Smooth muscle cell (in vitro differentiated cells): ENCODE data around the gene SP100. TPM values are rescaled to one million over a fixed set of nuclear protein-coding genes. Genes with fewer than 3 reads are reported as not detected.

Experiments used
- DNase-seq: peaks from one replicate; lab custom pipeline; 2025; ENCODE audit not compliant: unreplicated experiment; lab: John Stamatoyannopoulos, UW
- H2AFZ ChIP-seq: fragments of 200-600 bp; sonication (generic); 2 replicates; pipeline ENCODE4 v1.6.0; 2016; ENCODE audit warnings: antibody characterized with exemption, low read depth, mild to moderate bottlenecking
- H3F3A ChIP-seq: fragments of 200-600 bp; sonication (generic); 2 replicates; pipeline ENCODE4 v1.6.0; 2017; ENCODE audit warnings: antibody characterized with exemption, low read depth
- H3K27ac ChIP-seq: fragments of 200-600 bp; sonication (generic); 2 replicates; pipeline ENCODE4 v1.5.1; 2016; ENCODE audit warnings: low read depth, mild to moderate bottlenecking
- H3K27me3 ChIP-seq: fragments of 200-600 bp; sonication (generic); 2 replicates; pipeline ENCODE4 v1.6.1; 2016; ENCODE audit warnings: low read depth, mild to moderate bottlenecking
- H3K36me3 ChIP-seq: fragments of 200-600 bp; sonication (generic); 2 replicates; pipeline ENCODE4 v1.5.1; 2016; ENCODE audit warnings: low read depth
- H3K4me1 ChIP-seq: fragments of 200-600 bp; sonication (generic); 2 replicates; pipeline ENCODE4 v1.5.1; 2016; ENCODE audit warnings: low read depth
- H3K4me2 ChIP-seq: fragments of 200-600 bp; sonication (generic); 2 replicates; pipeline ENCODE4 v1.6.0; 2016; ENCODE audit warnings: mild to moderate bottlenecking
- H3K4me3 ChIP-seq: fragments of 200-600 bp; sonication (generic); 2 replicates; pipeline ENCODE4 v1.5.1; 2016; ENCODE audit warnings: mild to moderate bottlenecking
- H3K79me2 ChIP-seq: fragments of 200-600 bp; sonication (generic); 2 replicates; pipeline ENCODE4 v1.6.0; 2016; ENCODE audit warnings: low read depth, mild to moderate bottlenecking
- H3K9ac ChIP-seq: fragments of 200-600 bp; sonication (generic); 2 replicates; pipeline ENCODE4 v1.6.0; 2016; ENCODE audit warnings: low read depth
- H3K9me3 ChIP-seq: fragments of 200-600 bp; sonication (generic); replicated peaks from 2 replicates; pipeline ENCODE4 v1.5.1; 2016; ENCODE audit warnings: low read depth
- H4K20me1 ChIP-seq: fragments of 200-600 bp; sonication (generic); 2 replicates; pipeline ENCODE4 v1.6.0; 2016; ENCODE audit warnings: low read depth
- WGBS: methylation state at CpG from one replicate; pipeline ENCODE4 v1.1.7; 2016; ENCODE audit warnings: low lambda C conversion rate; 5-methylcytosine and 5-hydroxymethylcytosine counted together
- polyA plus RNA-seq: library from polyadenylated mRNA; unstranded; fragments of >200 nt; fragmentation: Nextera tagmentation; extraction: Ambion mirVana; gene quantifications from 2 replicates; pipeline ENCODE4 v1.2.1, GENCODE V29; 2016
- total RNA-seq: library from RNA; depleted of rRNA; stranded (reverse); fragments of >200 nt; gene quantifications from 2 replicates; pipeline ENCODE4 v1.2.3, GENCODE V29; 2014
- TF ChIP-seq, protein P1 (sequence below): fragments of 200-600 bp; sonication (generic); IDR thresholded peaks from 2 replicates; pipeline ENCODE4 v1.5.1; 2017; ENCODE audit warnings: borderline replicate concordance, mild to moderate bottlenecking, antibody characterized with exemption; ENCODE audit not compliant: insufficient read depth, poor library complexity, severe bottlenecking

SP100 gene
- total and polyA plus RNA-seq, 2 experiments from 2014 or later: 14.7 to 15.5 TPM

- H3K36me3 ChIP-seq: no peaks in the 10 kb centered on the region
- H3K4me3 ChIP-seq: no peak overlapping the region
- no peaks in the 10 kb centered on the region for H4K20me1 ChIP-seq
- no peaks in the 10 kb centered on the region for H3F3A ChIP-seq
- TF ChIP-seq, protein P1, sequence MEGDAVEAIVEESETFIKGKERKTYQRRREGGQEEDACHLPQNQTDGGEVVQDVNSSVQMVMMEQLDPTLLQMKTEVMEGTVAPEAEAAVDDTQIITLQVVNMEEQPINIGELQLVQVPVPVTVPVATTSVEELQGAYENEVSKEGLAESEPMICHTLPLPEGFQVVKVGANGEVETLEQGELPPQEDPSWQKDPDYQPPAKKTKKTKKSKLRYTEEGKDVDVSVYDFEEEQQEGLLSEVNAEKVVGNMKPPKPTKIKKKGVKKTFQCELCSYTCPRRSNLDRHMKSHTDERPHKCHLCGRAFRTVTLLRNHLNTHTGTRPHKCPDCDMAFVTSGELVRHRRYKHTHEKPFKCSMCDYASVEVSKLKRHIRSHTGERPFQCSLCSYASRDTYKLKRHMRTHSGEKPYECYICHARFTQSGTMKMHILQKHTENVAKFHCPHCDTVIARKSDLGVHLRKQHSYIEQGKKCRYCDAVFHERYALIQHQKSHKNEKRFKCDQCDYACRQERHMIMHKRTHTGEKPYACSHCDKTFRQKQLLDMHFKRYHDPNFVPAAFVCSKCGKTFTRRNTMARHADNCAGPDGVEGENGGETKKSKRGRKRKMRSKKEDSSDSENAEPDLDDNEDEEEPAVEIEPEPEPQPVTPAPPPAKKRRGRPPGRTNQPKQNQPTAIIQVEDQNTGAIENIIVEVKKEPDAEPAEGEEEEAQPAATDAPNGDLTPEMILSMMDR: no peak
- H3K79me2 ChIP-seq: no peaks in the 10 kb centered on the region
- H3K9ac ChIP-seq: no peak overlapping the region
- no peak overlapping the region for H3K4me2 ChIP-seq
- DNase-seq: no peak
- no peak overlapping the region for H3K27ac ChIP-seq
- WGBS: 75% methylated on average over 9 of the region's 9 CpGs
- no peak overlapping the region for H2AFZ ChIP-seq
- H3K27me3 ChIP-seq: peaks cover 4% of the 10 kb centered on the region
- no peaks in the 10 kb centered on the region for H3K9me3 ChIP-seq
- no peaks in the 10 kb centered on the region for H3K4me1 ChIP-seq
Observed at GRCh38 chr2:230575642-230576324, 159.8 kb downstream of the SP100 start.

DNA sequence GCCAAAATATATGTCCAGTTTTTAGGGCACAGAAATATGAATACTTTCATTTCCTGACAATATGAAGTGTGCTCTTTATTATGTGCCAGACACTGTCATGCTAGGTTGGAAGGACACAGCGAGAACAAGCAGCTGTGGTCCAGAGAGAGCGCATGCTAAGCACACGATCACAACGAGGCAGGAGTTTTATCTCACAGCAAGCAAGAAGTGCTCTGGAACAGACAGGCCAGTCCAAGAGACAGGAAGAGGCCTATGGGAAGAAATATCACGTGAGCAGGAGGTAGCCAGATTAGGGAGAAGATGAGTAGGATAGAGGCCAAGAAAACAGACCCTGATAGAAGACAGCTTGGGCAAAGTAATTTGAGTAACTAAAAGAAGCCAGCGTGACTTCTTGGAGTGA lies 161.1 kb downstream of the SP100 start:
- Histone ChIP-seq H3K27me3 (peaks cover 4% of the 10 kb centered on the region), H3K4me2 (no peak overlapping the region), H3K4me3 (no peak overlapping the region), H3F3A (no peaks in the 10 kb centered on the region), H3K79me2 (no peaks in the 10 kb centered on the region), H3K4me1 (no peaks in the 10 kb centered on the region), H3K27ac (no peak overlapping the region), H3K36me3 (no peaks in the 10 kb centered on the region), H4K20me1 (no peaks in the 10 kb centered on the region), H3K9me3 (no peaks in the 10 kb centered on the region), H3K9ac (no peak overlapping the region), H2AFZ (no peak overlapping the region)
- no peak for DNase-seq
- TF ChIP-seq, protein P1: no peak
- 84% methylated on average over 6 of the region's 6 CpGs for whole genome bisulfite sequencing

- Histone ChIP-seq H3K27ac (no peak overlapping the region), H4K20me1 (no peaks in the 10 kb centered on the region), H3K9ac (no peak overlapping the region), H3K4me1 (no peaks in the 10 kb centered on the region), H3K4me3 (no peak overlapping the region), H3K79me2 (no peaks in the 10 kb centered on the region), H3K9me3 (no peaks in the 10 kb centered on the region), H2AFZ (no peak overlapping the region), H3K4me2 (no peak overlapping the region), H3K27me3 (peaks cover 4% of the 10 kb centered on the region), H3K36me3 (no peaks in the 10 kb centered on the region), H3F3A (no peaks in the 10 kb centered on the region)
- TF ChIP-seq, protein P1: no peak
- WGBS: 57% methylated on average over 2 of the region's 2 CpGs
- DNase-seq: no peak
Observed at GRCh38 chr2:230578106-230578505, 162.1 kb downstream of the SP100 start.

- Histone ChIP-seq H2AFZ (no peak overlapping the region), H3K4me2 (no peak overlapping the region), H3K27ac (no peak overlapping the region), H3K36me3 (no peaks in the 10 kb centered on the region), H3K9ac (no peak overlapping the region), H3F3A (no peaks in the 10 kb centered on the region), H3K27me3 (peaks cover 4% of the 10 kb centered on the region), H3K9me3 (no peaks in the 10 kb centered on the region), H4K20me1 (no peaks in the 10 kb centered on the region), H3K79me2 (no peaks in the 10 kb centered on the region), H3K4me1 (no peaks in the 10 kb centered on the region), H3K4me3 (no peak overlapping the region)
- no peak for DNase-seq
- WGBS: 82% methylated on average over 5 of the region's 5 CpGs
- TF ChIP-seq, protein P1: no peak
Observed at GRCh38 chr2:230582851-230583283, 166.9 kb downstream of the SP100 start.
